ENCODE measurements around the gene PLEKHH2. TPM values are rescaled to one million over a fixed set of nuclear protein-coding genes. Genes with fewer than 3 reads are reported as not detected.

The PLEKHH2 gene
- total RNA-seq, 1 donor from 2014 or later: 5.2 TPM

DNA sequence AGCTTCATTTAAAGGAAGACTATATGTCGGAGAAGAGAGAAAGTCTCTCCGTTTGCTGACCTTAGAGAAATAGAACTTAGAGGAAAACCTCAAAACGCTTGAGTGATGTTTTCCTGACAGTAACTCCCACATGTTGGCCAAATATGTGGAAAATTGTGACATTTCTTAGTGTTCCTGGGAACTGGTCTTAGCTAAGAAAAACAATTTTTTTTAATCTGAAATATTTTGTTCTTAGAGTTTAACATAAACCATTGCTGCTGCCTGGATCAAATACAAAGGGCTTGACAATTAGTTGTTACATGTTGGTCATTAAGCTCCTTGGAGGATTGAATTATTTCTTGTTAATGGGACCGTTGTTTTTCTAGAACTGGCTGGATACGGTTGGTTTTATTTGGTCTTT, 153.1 kb downstream of the PLEKHH2 start:
- intact Hi-C loops (cut with DNase I): no loop called here
- DNase-seq (ENCODE audit: low spot score): no peak

DNA sequence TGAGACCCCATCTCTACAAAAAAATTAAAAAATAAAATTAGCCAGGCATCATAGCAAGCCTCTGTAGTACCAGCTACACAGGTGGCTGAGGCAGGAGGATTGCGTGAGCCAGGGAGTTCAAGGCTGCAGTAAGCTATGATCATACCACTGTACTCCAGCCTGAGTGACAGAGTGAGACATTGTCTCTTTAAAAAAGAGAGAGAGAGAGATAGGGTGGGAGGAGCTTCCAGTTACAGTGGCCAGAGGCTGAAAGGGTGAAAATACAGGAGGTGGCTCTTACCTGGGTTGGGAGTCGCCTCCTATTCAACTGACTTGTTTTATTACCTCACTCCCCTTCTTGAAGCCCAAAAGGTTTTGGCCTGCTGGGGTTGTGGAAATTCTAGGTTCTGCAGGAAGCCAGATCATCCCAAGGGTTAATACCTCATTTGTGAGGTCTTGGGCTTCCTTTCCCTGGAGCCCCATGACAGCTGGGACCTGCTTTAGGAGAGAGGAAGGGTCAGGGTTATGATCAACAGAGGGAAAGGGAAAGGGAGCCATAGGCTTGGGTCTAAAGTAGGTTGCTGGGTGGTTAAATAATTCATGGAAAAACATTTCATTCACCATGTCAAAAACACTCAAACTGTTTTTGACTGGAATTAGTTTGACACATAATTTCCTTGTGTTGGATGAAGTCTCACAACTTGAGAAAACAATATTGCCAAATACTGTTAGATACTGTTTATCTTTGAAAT, 154.1 kb downstream of the PLEKHH2 start:
- intact Hi-C loops (cut with DNase I): no loop called here
- no peak for DNase-seq (ENCODE audit: low spot score)

DNA sequence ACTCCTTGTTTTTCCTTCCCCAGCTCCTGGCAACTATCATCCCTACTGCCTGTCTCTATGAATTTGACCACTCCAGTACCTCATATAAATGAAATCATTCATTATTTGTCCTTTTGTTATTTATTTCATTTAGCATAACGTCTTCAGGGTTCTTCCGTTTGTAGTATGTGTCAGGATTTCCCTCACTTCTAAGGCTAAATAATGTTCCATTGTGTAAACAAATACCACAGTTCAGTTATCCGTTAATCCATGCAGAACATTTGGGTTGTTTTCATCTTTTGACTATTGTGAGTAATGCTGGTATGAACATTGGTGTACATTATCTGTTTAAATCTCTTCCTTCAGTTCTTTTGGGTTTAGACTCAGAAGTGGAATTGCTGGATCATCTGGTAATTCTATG, 155.6 kb downstream of the PLEKHH2 start:
- intact Hi-C loops (cut with DNase I): no loop called here
- DNase-seq (ENCODE audit: low spot score): no peak

DNA sequence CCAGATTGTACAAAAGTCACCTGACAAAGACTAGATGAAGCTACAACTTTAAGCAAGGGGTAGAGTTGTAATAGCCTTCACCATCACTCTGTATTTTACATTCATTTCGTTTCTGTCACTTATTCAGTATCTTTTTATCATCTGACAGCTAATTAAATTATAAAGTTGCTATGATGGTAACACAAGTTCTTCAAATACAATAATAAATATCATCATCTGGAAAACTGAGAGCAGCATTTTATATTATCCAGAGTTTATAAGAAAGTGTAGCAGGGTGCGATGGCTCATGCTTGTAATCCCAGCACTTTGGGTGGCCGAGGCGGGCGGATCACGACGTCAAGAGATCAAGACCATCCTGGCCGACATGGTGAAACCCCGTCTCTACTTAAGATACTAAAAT, 157.9 kb downstream of the PLEKHH2 start:
- intact Hi-C loops (cut with DNase I): no loop called here
- DNase-seq (ENCODE audit: low spot score): no peak

DNA sequence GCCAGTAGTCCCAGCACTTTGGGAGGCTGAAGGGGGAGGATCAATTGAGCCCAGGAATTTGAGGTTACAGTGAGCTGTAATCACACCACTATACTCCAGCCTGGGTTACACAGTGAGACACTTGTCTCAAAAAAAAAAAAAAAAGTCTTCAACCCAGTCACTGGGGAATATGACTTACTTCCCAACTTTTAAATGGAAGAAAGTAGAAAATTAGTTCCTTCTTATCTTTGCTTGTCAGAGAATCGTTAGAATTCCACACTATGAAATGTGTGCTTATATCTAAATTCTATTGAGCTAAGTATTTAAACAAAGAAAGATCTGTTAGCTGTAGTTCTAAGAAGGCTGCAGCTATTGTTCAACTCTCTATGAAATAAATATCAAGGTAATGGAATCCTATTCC, 159.1 kb downstream of the PLEKHH2 start:
- no peak for DNase-seq (ENCODE audit: low spot score)
- intact Hi-C loops (cut with DNase I): no loop called here

DNA sequence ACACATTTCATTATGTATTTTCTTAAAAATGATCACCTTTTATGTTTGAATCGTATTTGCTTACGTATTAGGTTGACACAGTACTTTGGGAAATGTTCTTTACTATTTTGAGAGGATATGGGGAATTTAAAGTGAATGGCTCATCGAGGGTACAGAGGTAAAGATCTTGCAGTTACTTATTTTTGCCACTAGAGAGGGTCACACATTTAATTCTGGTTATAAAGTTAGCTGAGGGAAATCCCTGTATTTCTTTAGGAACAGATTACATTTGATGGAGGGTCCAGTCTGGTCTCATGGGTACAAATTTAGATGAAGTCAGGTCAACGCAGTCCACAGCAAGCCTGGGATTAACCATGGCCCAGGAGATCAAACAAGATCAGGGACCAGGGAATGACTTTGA, 161.2 kb downstream of the PLEKHH2 start:
- intact Hi-C loops (cut with DNase I): no loop called here
- DNase-seq (ENCODE audit: low spot score): no peak

DNA sequence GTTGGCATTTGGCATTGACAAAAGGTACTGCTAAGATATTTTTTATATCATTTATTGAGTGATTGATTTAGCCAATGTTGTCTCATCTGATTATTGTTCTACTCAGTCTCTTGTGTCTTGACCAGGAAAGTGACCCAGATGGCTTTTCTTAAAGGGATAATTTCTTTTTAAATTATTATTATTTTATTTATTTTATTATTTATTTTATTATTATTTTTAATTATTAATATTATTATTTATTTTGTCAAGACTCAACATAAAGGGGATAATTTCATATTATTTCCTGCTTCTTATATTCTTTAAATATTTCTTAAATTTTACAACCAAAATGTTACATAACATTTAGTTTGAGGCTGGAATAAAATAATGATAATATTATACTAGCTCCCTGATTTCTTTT, 163.8 kb downstream of the PLEKHH2 start:
- DNase-seq (ENCODE audit: low spot score): no peak
- intact Hi-C loops (cut with DNase I): no loop called here

DNA sequence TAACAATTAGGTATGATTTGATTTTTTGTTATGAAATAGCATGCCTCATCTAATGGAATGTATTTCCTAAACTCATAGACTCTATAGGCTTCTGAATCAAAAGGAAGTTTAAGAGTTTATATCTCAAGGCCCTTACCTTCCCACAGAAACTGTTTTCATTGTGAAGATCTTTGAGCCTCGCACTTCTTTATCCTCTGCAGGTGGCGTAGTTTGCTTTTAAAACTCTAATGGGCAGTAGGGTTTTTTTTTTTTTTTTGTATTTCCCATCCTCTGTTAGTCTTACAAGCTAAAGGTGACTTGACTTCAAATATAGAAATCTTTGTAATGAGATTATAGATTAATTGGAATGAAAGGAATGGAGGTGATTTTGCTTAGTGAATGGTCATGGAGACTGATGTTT, 165.1 kb downstream of the PLEKHH2 start:
- no peak for DNase-seq (ENCODE audit: low spot score)
- intact Hi-C loops (cut with DNase I): no loop called here

DNA sequence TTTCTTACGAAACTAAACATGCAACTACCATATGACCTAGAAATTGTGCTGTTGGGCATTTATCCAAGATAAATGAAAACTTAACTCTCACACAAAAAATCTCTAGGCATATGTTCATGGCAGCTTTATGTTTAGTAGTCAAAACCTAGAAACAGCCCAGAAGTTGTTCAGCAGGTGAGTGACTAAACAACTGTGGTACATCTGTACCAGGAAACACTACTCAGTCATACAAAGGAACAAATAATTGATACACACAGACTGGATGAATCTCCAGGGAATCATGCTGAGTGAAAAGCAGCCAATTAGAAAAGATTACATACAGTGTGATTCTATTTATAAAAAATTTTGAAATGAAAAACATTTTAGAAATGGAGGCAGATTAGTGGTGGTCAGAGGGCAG, 166.1 kb downstream of the PLEKHH2 start:
- intact Hi-C loops (cut with DNase I): no loop called here
- DNase-seq (ENCODE audit: low spot score): no peak

DNA sequence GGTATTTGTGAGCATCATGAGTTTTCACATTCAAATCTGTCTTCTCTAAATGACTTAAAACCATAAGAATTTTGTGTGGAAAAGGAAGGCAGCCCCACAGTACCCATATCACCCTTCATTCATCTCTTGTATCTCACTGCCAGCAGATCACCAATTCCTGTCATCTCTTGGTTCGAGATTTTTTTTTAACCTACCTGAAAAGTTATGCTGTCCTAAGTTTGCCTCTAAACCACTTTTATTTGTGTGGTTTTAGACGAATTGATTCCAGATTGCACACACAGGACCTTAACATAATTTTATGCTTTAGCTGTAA, 169.6 kb downstream of the PLEKHH2 start:
- intact Hi-C loops (cut with DNase I): no loop called here
- no peak for DNase-seq (ENCODE audit: low spot score)

DNA sequence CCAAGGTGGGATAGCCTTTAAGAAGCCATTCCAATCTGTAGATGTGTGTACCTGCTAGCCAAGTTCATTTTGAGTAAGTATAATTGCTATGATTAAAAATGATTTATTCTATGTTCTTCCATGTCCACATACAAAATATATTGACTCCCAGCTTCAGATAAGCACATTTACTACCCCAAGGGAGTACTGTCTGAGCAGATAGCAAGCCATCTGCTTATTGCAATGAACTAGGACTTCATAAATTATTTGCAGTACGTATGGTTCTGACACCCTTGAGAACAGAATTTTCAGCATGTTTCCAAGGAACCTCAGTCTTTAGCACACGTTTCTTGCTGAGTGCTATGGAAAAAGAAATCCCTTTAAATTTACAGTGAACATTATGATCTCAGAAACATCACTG, 173.4 kb downstream of the PLEKHH2 start:
- DNase-seq (ENCODE audit: low spot score): no peak

DNA sequence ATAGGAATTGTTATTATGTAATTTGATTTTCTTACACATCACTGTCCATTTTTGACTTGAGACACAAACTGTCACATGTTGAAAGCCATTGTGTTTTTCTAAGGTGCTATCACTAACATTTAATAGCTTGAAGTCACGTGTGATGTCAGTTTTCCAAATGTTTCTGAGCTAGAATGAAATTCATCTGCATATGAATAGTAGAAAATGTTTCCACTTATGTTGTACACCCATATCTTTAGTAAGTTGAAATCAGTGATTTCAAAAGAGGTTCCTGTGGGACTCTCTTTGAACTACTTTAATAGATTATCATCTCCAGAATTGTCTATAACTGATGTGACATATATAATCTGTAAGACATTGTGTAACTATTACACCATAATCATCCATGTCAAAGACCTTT, 173.8 kb downstream of the PLEKHH2 start:
- no peak for DNase-seq (ENCODE audit: low spot score)
- intact Hi-C loops (cut with DNase I): no loop called here

More for the DNA sequence above, 173.4 kb downstream of the PLEKHH2 start:
- intact Hi-C loops (cut with DNase I): no loop called here

DNA sequence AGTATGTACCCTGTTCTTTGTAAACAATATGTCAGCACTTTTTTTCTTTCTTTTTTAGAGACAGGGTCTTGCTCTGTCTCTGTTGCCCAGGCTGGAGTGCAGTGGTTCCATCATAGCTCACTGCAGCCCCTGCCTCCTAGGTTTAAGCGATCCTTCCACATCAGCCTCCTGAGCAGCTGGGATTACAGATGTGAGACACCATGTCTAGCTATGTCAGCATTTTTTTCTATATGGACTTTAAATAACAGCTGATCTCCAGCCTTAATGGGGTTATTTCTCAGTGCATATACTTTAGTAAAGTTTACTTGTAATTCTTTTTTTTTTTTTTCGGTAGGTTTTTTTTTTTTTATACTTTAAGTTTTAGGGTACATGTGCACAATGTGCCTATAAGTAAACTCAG, 174.9 kb downstream of the PLEKHH2 start:
- intact Hi-C loops (cut with DNase I): no loop called here
- DNase-seq (ENCODE audit: low spot score): no peak

DNA sequence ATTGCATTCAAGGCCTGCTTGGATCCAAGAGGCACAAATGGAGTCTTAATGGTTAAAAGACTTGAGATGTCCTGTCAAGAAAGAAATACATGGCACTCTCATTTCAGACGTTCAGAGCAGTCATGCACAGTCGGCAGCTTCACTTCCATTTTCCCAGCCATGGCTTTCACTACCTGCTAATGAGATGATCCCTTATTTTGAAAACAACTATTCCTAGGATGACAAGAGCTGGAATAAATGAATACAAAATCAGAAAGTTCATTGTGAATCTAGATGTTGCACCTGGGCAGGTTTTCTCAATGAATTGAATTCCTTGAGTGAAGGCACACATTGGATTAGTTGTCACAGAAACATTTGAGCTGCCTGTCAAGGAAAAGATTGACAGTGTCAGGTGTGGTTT, 175.9 kb downstream of the PLEKHH2 start:
- intact Hi-C loops (cut with DNase I): no loop called here
- DNase-seq (ENCODE audit: low spot score): no peak

DNA sequence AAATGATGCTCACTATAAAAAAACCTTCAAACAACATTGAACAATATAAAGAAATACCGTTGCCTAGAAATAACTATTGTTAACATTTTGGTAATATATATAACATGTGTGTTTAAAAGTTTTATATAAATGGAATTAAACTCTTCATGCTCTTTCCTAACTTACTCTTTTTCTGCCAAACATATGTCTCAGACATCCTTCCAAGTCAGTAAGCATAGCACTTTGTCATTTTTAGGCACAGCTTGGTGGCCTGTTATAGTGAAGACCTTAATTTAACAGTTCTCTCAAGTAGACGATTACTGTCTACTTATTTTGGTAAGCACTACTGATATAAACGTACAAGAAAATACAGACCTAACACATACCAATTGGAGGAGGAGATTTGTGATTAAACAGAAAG, 177.7 kb downstream of the PLEKHH2 start:
- DNase-seq (ENCODE audit: low spot score): no peak
- intact Hi-C loops (cut with DNase I): no loop called here

Other genes starting within 250 kb of the PLEKHH2 start
- gene THADA, start 41.2 kb upstream of the PLEKHH2 start, total RNA-seq: 18.4 TPM
- gene C1GALT1C1L, start 39.2 kb downstream of the PLEKHH2 start, total RNA-seq: 0.48 TPM
- gene DYNC2LI1, start 136.8 kb downstream of the PLEKHH2 start, total RNA-seq: 7.9 TPM
- gene ABCG5, start 201.6 kb downstream of the PLEKHH2 start, total RNA-seq: not detected
- not detected for gene ABCG8, start 201.7 kb downstream of the PLEKHH2 start, total RNA-seq